RWPE2 (cell line): ENCODE measurements around the gene ARL15.

Experiments
- ATAC-seq: fragments of 200-7000 bp; cut with Tn5 transposase; 3 replicates; pipeline ENCODE4 v1.9.1; 2021; ENCODE audit warnings: low read depth
- DNase-seq: peaks from one replicate; pipeline ENCODE4 v3.0.0-alpha.2; 2020; ENCODE audit warnings: low spot score
- H3K27ac ChIP-seq: fragments of 450-650 bp; 2 replicates; pipeline ENCODE4 v1.5.1; 2017; ENCODE audit warnings: mild to moderate bottlenecking; ENCODE audit not compliant: poor library complexity, severe bottlenecking
- H3K27me3 ChIP-seq: fragments of 250-450 bp; sonication (Bioruptor Pico); 2 replicates; pipeline ENCODE4 v1.5.1; 2021; ENCODE audit warnings: mild to moderate bottlenecking, moderate library complexity; ENCODE audit not compliant: insufficient read depth, poor library complexity, severe bottlenecking
- H3K36me3 ChIP-seq: fragments of 250-450 bp; sonication (Bioruptor Pico); 2 replicates; pipeline ENCODE4 v1.5.1; 2020; ENCODE audit warnings: low read depth, mild to moderate bottlenecking, moderate library complexity
- H3K4me1 ChIP-seq: fragments of 250-450 bp; sonication (Bioruptor Pico); 2 replicates; pipeline ENCODE4 v1.5.1; 2021; ENCODE audit warnings: mild to moderate bottlenecking, moderate library complexity; ENCODE audit not compliant: insufficient read depth, poor library complexity, severe bottlenecking
- H3K4me3 ChIP-seq: fragments of 250-450 bp; sonication (Bioruptor Pico); 2 replicates; pipeline ENCODE4 v1.5.1; 2021; ENCODE audit warnings: mild to moderate bottlenecking, moderate library complexity; ENCODE audit not compliant: severe bottlenecking
- H3K9me3 ChIP-seq: fragments of 250-450 bp; sonication (Bioruptor Pico); 2 replicates; pipeline ENCODE4 v1.5.1; 2021; ENCODE audit warnings: mild to moderate bottlenecking, moderate library complexity; ENCODE audit not compliant: severe bottlenecking
- CTCF ChIP-seq: fragments of 450-650 bp; IDR thresholded peaks from one replicate; pipeline ENCODE4 v1.5.1; 2017; ENCODE audit warnings: mild to moderate bottlenecking, moderate library complexity; ENCODE audit not compliant: poor library complexity, severe bottlenecking

Gene ARL15

GRCh38 chr5:54324651-54325271 lies 14.4 kb upstream of the ARL15 start:
- peaks cover 6% of the 10 kb centered on the region for H3K4me1 ChIP-seq
- no peaks in the 10 kb centered on the region for H3K9me3 ChIP-seq
- ATAC-seq (no peak), DNase-seq (no peak)
- no peaks in the 10 kb centered on the region for H3K27me3 ChIP-seq
- no peak overlapping the region for H3K27ac ChIP-seq
- no peak overlapping the region for H3K4me3 ChIP-seq
- no peak for TF ChIP-seq CTCF
- no peaks in the 10 kb centered on the region for H3K36me3 ChIP-seq

GRCh38 chr5:54323495-54323894 lies 13.1 kb upstream of the ARL15 start:
- H3K9me3 ChIP-seq, result no peaks in the 10 kb centered on the region
- no peak for TF ChIP-seq CTCF
- no peaks in the 10 kb centered on the region for H3K27me3 ChIP-seq
- no peak for ATAC-seq
- no peaks in the 10 kb centered on the region for H3K4me1 ChIP-seq
- no peaks in the 10 kb centered on the region for H3K36me3 ChIP-seq
- no peak overlapping the region for H3K4me3 ChIP-seq
- H3K27ac ChIP-seq, result no peak overlapping the region
- DNase-seq, result no peak

- H3K4me3 ChIP-seq, result no peak overlapping the region
- H3K27ac ChIP-seq, result no peak overlapping the region
- H3K36me3 ChIP-seq, result no peaks in the 10 kb centered on the region
- H3K27me3 ChIP-seq, result no peaks in the 10 kb centered on the region
- no peak for TF ChIP-seq CTCF
- H3K9me3 ChIP-seq, result no peaks in the 10 kb centered on the region
- no peak for DNase-seq
- peaks cover 3% of the 10 kb centered on the region for H3K4me1 ChIP-seq
- ATAC-seq, result no peak
These were observed 9.9 kb upstream of the ARL15 start for GRCh38 chr5:54320256-54320655.

- no peak for TF ChIP-seq CTCF
- H3K4me3 ChIP-seq, result no peak overlapping the region
- ATAC-seq, result no peak
- no peak for DNase-seq
- H3K4me1 ChIP-seq, result peaks cover 3% of the 10 kb centered on the region
- no peaks in the 10 kb centered on the region for H3K9me3 ChIP-seq
- H3K36me3 ChIP-seq, result no peaks in the 10 kb centered on the region
- no peaks in the 10 kb centered on the region for H3K27me3 ChIP-seq
- no peak overlapping the region for H3K27ac ChIP-seq
These were observed 7.3 kb upstream of the ARL15 start for GRCh38 chr5:54317511-54318260.
